Brain microvascular endothelial cell (primary cell): ENCODE results near the gene THSD7B.

ENCODE experiments used
- DNase-seq: peaks from one replicate; pipeline ENCODE4 v3.0.0-alpha.2; 2020
- H3K27ac ChIP-seq: fragments of 250-450 bp; sonication (Bioruptor Pico); 2 replicates; pipeline ENCODE4 v1.5.1; 2020; ENCODE audit warnings: mild to moderate bottlenecking, moderate library complexity
- H3K27me3 ChIP-seq: fragments of 250-450 bp; sonication (Bioruptor Pico); replicated peaks from 2 replicates; pipeline ENCODE4 v1.5.1; 2020; ENCODE audit warnings: mild to moderate bottlenecking
- H3K36me3 ChIP-seq: fragments of 250-450 bp; sonication (Bioruptor Pico); replicated peaks from 2 replicates; pipeline ENCODE4 v1.5.1; 2020; ENCODE audit warnings: mild to moderate bottlenecking
- H3K4me3 ChIP-seq: 2 replicates; pipeline ENCODE4 v1.5.1; 2011; ENCODE audit warnings: low read depth, mild to moderate bottlenecking, control low read depth, low read length, moderate library complexity
- in situ Hi-C: cut with HindIII; loops from 2 replicates; pipeline ENCODE4 v1.10.0; 2017; ENCODE audit warnings: low sequenced_read_pairs, low pct_ligation_motif_present
- TF ChIP-seq, protein P1 (sequence below): IDR thresholded peaks from 2 replicates; pipeline ENCODE4 v1.5.1; 2011; ENCODE audit warnings: low read depth, mild to moderate bottlenecking, moderate library complexity, low read length, control low read depth, inconsistent platforms; ENCODE audit errors: missing control alignments

Gene THSD7B

DNA sequence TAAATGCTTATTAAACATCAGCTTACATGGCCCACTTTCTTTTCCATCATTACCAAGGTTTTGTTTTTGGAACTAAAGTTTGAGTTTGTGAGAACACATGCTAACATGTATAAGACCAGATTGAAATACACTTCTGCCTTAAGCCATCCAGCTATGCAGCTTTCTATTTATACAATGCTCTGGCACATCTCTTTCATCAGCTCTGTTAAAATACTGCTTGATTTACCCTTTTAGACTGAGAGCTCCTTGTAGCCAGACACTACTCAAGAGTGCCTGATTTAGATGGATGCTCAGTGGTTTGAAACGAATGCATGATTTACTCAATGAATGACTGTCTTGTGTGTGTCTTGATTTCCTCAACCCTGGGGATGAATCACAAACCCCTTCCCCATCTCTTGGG lies 392.5 kb downstream of the THSD7B start:
- DNase-seq, result no peak
- H3K27ac ChIP-seq, result no peak overlapping the region
- in situ Hi-C loops, result no loop called here
- H3K36me3 ChIP-seq, result no peaks in the 10 kb centered on the region
- TF ChIP-seq, protein P1, sequence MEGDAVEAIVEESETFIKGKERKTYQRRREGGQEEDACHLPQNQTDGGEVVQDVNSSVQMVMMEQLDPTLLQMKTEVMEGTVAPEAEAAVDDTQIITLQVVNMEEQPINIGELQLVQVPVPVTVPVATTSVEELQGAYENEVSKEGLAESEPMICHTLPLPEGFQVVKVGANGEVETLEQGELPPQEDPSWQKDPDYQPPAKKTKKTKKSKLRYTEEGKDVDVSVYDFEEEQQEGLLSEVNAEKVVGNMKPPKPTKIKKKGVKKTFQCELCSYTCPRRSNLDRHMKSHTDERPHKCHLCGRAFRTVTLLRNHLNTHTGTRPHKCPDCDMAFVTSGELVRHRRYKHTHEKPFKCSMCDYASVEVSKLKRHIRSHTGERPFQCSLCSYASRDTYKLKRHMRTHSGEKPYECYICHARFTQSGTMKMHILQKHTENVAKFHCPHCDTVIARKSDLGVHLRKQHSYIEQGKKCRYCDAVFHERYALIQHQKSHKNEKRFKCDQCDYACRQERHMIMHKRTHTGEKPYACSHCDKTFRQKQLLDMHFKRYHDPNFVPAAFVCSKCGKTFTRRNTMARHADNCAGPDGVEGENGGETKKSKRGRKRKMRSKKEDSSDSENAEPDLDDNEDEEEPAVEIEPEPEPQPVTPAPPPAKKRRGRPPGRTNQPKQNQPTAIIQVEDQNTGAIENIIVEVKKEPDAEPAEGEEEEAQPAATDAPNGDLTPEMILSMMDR, result no peak
- no peak overlapping the region for H3K4me3 ChIP-seq
- H3K27me3 ChIP-seq, result no peaks in the 10 kb centered on the region

- DNase-seq, result no peak
- TF ChIP-seq, protein P1, result no peak
- H3K27me3 ChIP-seq, result no peaks in the 10 kb centered on the region
- H3K36me3 ChIP-seq, result no peaks in the 10 kb centered on the region
- in situ Hi-C loops, result no loop called here
- H3K27ac ChIP-seq, result no peak overlapping the region
- H3K4me3 ChIP-seq, result no peak overlapping the region
Measured at GRCh38 chr2:137161250-137161649, 395.9 kb downstream of the THSD7B start.

- no peaks in the 10 kb centered on the region for H3K36me3 ChIP-seq
- H3K27ac ChIP-seq, result no peak overlapping the region
- TF ChIP-seq, protein P1, result no peak
- no peaks in the 10 kb centered on the region for H3K27me3 ChIP-seq
- in situ Hi-C loops, result no loop called here
- H3K4me3 ChIP-seq, result no peak overlapping the region
- DNase-seq, result no peak
Measured at GRCh38 chr2:137165968-137166367, 400.6 kb downstream of the THSD7B start.

GRCh38 chr2:137167651-137168050 lies 402.3 kb downstream of the THSD7B start:
- in situ Hi-C loops, result no loop called here
- TF ChIP-seq, protein P1, result no peak
- Histone ChIP-seq H3K27me3 (no peaks in the 10 kb centered on the region), H3K36me3 (no peaks in the 10 kb centered on the region), H3K4me3 (no peak overlapping the region), H3K27ac (no peak overlapping the region)
- no peak for DNase-seq

- H3K27me3 ChIP-seq, result no peaks in the 10 kb centered on the region
- H3K4me3 ChIP-seq, result no peak overlapping the region
- no peak for DNase-seq
- no peaks in the 10 kb centered on the region for H3K36me3 ChIP-seq
- TF ChIP-seq, protein P1, result no peak
- no peak overlapping the region for H3K27ac ChIP-seq
- in situ Hi-C loops, result no loop called here
Measured at GRCh38 chr2:137168552-137168951, 403.2 kb downstream of the THSD7B start.

DNA sequence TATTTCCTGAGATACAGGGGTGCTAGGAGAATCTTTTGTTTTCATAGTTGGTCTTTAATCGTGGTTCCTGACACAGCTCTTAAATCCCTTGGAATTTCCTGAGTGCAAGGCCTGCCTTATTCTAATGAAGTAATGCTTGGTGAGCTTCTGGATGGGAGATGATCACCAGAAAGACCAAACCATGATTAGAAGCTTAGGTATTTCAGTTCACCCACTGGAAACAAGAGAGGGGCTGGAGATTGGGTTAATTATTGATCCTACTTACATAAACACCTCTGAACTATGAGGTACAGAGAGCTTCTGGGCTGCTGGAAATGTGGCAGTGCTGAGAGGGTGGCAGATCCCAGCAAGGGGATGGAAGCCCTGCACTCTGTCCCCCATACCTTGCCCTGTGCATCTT lies 406.8 kb downstream of the THSD7B start:
- no peaks in the 10 kb centered on the region for H3K27me3 ChIP-seq
- no peak overlapping the region for H3K4me3 ChIP-seq
- no peak for DNase-seq
- H3K27ac ChIP-seq, result no peak overlapping the region
- TF ChIP-seq, protein P1, result no peak
- in situ Hi-C loops, result no loop called here
- no peaks in the 10 kb centered on the region for H3K36me3 ChIP-seq
